ENCODE results near the gene ZNF280C.

- TF ChIP-seq CTCF (IDR thresholded peaks at IDR 0.05; ENCODE audit: insufficient read depth, low read length, poor library complexity, severe bottlenecking) (no peak), EZH2phosphoT487 (conservative IDR thresholded peaks at IDR 0.05; ENCODE audit: low read length) (no peak)
These were observed 89.0 kb downstream of the ZNF280C start for GRCh38 chrX:130179579-130180215.
